Measurements from ENCODE around the gene ATP11B.

GRCh38 chr3:182803596-182803995, 10.3 kb downstream of the ATP11B start:
- TF ChIP-seq, protein P1, sequence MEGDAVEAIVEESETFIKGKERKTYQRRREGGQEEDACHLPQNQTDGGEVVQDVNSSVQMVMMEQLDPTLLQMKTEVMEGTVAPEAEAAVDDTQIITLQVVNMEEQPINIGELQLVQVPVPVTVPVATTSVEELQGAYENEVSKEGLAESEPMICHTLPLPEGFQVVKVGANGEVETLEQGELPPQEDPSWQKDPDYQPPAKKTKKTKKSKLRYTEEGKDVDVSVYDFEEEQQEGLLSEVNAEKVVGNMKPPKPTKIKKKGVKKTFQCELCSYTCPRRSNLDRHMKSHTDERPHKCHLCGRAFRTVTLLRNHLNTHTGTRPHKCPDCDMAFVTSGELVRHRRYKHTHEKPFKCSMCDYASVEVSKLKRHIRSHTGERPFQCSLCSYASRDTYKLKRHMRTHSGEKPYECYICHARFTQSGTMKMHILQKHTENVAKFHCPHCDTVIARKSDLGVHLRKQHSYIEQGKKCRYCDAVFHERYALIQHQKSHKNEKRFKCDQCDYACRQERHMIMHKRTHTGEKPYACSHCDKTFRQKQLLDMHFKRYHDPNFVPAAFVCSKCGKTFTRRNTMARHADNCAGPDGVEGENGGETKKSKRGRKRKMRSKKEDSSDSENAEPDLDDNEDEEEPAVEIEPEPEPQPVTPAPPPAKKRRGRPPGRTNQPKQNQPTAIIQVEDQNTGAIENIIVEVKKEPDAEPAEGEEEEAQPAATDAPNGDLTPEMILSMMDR (IDR thresholded peaks at IDR 0.05; ENCODE audit: insufficient read depth, low read length, poor library complexity, severe bottlenecking), result no peak
- no peak for TF ChIP-seq EZH2phosphoT487 (conservative IDR thresholded peaks at IDR 0.05; ENCODE audit: low read length)
